OCI-LY7 (cell line): ENCODE measurements around the gene PPP1CA. TPM values are rescaled to one million over a fixed set of nuclear protein-coding genes. Genes with fewer than 3 reads are reported as not detected.
A peak's percentile ranks its signal among the peaks of the same experiment; 100 is the strongest.

Experiments used
- BruUV-seq: library from RNA; stranded (reverse); fragments of 400-500 nt; replicated peaks from 2 replicates; lab custom pipeline; 2021; lab: Mats Ljungman, UMichigan
- CTCF ChIA-PET: fragments of 300-600 bp; sonication (Branson Sonifier 250); formaldehyde crosslinking; loops from one replicate; lab custom pipeline; 2022; ENCODE audit warnings: antibody characterized with exemption; ENCODE audit not compliant: unreplicated experiment; lab: Charles Lee
- POLR2A ChIA-PET: fragments of 300-600 bp; sonication (Branson Sonifier 250); formaldehyde crosslinking; loops from one replicate; lab custom pipeline; 2022; ENCODE audit warnings: antibody characterized with exemption; lab: Charles Lee
- DNase-seq: peaks from one replicate; pipeline ENCODE4 v3.0.0-alpha.2; 2015; ENCODE audit warnings: low spot score
- H2AFZ ChIP-seq: fragments of 200-600 bp; sonication (generic), shearing (Covaris generic); 2 replicates; pipeline ENCODE4 v1.6.1; 2014; ENCODE audit warnings: mild to moderate bottlenecking, antibody characterized with exemption, low read length, moderate library complexity
- H3K27ac ChIP-seq: fragments of 200-600 bp; sonication (generic); 2 replicates; pipeline ENCODE4 v1.5.1; 2014; ENCODE audit warnings: mixed run types, low read depth, mild to moderate bottlenecking, moderate library complexity, low read length, inconsistent platforms; ENCODE audit not compliant: poor library complexity, severe bottlenecking
- H3K36me3 ChIP-seq: fragments of 200-600 bp; sonication (generic); 2 replicates; pipeline ENCODE4 v1.6.1; 2014; ENCODE audit warnings: mild to moderate bottlenecking, antibody characterized with exemption, low read length, moderate library complexity, mixed read lengths; ENCODE audit not compliant: insufficient read depth
- H3K4me1 ChIP-seq: fragments of 200-600 bp; sonication (generic); 2 replicates; pipeline ENCODE4 v1.5.1; 2014; ENCODE audit warnings: mild to moderate bottlenecking, low read length; ENCODE audit not compliant: insufficient read depth, poor library complexity, severe bottlenecking
- H3K4me2 ChIP-seq: fragments of 200-600 bp; sonication (generic); 2 replicates; pipeline ENCODE4 v1.6.1; 2014; ENCODE audit warnings: mild to moderate bottlenecking, low read length
- H3K4me3 ChIP-seq: fragments of 200-600 bp; sonication (generic); 2 replicates; pipeline ENCODE4 v1.5.1; 2014; ENCODE audit warnings: mild to moderate bottlenecking, low read depth, low read length; ENCODE audit not compliant: poor library complexity, severe bottlenecking
- H3K79me2 ChIP-seq: fragments of 200-600 bp; sonication (generic); 2 replicates; pipeline ENCODE4 v1.6.1; 2016; ENCODE audit warnings: low read depth, mild to moderate bottlenecking, low read length, moderate library complexity, mixed read lengths; ENCODE audit not compliant: insufficient read depth
- H3K9me2 ChIP-seq: fragments of 200-600 bp; sonication (generic); 2 replicates; pipeline ENCODE4 v1.6.1; 2016; ENCODE audit warnings: mild to moderate bottlenecking, low read length, mixed read lengths; ENCODE audit not compliant: insufficient read depth
- H3K9me3 ChIP-seq: fragments of 200-600 bp; sonication (generic); 2 replicates; pipeline ENCODE4 v1.6.1; 2014; ENCODE audit warnings: mild to moderate bottlenecking, mixed run types, low read length, mixed read lengths
- H4K20me1 ChIP-seq: fragments of 200-600 bp; sonication (generic); 2 replicates; pipeline ENCODE4 v1.6.1; 2014; ENCODE audit warnings: mild to moderate bottlenecking, antibody characterized with exemption, low read length, moderate library complexity, mixed read lengths; ENCODE audit not compliant: insufficient read depth
- EZH2phosphoT487 ChIP-seq: fragments of 200-600 bp; sonication (generic); IDR thresholded peaks from 2 replicates; pipeline ENCODE4 v1.6.1; 2018; ENCODE audit warnings: low read depth, borderline replicate concordance, mild to moderate bottlenecking, mixed run types, antibody characterized with exemption, low read length, moderate library complexity, mixed read lengths
- intact Hi-C: fragments of 100-400 bp; cut with micrococcal nuclease; formaldehyde crosslinking; loops from one replicate; pipeline ENCODE4 v1.10.0; 2022; ENCODE audit not compliant: unreplicated experiment
- total RNA-seq, 2 experiments: library from RNA; depleted of rRNA in 1 of 2; stranded (reverse); fragments of >200 nt in 1 of 2; shearing (Covaris generic) in 1 of 2; gene quantifications; 2 replicates each; pipeline ENCODE4 v1.2.3, GENCODE V29; 2014 to 2022
- TF ChIP-seq, protein P1 (sequence below): fragments of 200-600 bp; sonication (generic); conservative IDR thresholded peaks from 2 replicates; pipeline ENCODE4 v1.5.1; 2014; ENCODE audit warnings: mild to moderate bottlenecking, antibody characterized with exemption, low read length, moderate library complexity, mixed read lengths

PPP1CA gene
- total RNA-seq, 2 experiments from 2014 or later, result 210 to 311 TPM

DNA sequence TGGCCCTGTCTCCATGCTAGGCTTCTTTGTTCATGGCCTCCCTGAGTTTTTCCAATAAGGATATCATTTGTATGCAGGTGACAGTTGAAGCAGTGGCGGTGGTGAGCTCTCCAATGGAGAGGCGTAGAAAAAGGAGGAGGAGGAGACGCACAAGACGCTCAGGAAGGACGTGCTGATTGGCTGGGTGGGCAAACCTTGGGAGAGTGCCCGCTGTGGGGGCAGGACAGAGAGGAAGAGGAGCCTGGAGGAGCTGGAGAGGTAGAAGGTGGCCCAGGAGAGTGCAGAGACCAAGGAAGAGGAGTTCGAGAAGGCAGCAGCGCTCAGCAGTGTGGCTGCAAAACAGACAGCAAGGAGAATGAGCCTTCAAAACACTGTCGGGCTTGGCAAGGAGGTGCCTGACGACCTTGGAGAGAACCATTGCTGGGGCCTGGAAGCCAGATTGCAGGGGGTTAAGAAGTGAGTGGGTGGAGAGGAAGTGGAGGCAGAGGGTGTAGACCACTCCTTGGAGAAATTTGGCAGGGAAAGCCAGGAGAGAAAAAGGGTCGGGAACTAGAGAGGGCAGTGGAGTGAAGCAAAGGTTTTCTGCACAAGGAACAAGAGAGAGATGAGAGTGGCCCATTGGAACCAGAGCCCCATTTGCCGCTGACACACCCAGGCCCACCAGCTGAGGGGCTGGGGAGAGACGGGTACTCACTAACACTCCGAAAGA lies 35.8 kb downstream of the PPP1CA start:
- ChIA-PET CTCF (interaction anchor here (2.3 kb wide), 1 partner anchor 14 kb away, joined by 8 read pairs; no protein-coding TSS in a partner anchor), POLR2A (interaction anchor here (0.5 kb wide), 1 partner anchor 48 kb away, joined by 4 read pairs; no protein-coding TSS in a partner anchor)
- Histone ChIP-seq H3K36me3 (no peaks in the 10 kb centered on the region), H3K9me2 (no peaks in the 10 kb centered on the region), H3K79me2 (no peaks in the 10 kb centered on the region), H2AFZ (no peak overlapping the region), H4K20me1 (no peaks in the 10 kb centered on the region), H3K4me1 (peaks cover 18% of the 10 kb centered on the region), H3K4me3 (no peak overlapping the region), H3K4me2 (no peak overlapping the region), H3K27ac (no peak overlapping the region), H3K9me3 (no peaks in the 10 kb centered on the region)
- no peak for DNase-seq
- intact Hi-C loops, result no loop called here
- TF ChIP-seq, protein P1, sequence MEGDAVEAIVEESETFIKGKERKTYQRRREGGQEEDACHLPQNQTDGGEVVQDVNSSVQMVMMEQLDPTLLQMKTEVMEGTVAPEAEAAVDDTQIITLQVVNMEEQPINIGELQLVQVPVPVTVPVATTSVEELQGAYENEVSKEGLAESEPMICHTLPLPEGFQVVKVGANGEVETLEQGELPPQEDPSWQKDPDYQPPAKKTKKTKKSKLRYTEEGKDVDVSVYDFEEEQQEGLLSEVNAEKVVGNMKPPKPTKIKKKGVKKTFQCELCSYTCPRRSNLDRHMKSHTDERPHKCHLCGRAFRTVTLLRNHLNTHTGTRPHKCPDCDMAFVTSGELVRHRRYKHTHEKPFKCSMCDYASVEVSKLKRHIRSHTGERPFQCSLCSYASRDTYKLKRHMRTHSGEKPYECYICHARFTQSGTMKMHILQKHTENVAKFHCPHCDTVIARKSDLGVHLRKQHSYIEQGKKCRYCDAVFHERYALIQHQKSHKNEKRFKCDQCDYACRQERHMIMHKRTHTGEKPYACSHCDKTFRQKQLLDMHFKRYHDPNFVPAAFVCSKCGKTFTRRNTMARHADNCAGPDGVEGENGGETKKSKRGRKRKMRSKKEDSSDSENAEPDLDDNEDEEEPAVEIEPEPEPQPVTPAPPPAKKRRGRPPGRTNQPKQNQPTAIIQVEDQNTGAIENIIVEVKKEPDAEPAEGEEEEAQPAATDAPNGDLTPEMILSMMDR, result no peak
- no peak for TF ChIP-seq EZH2phosphoT487
- BruUV-seq, result no TSS peak

DNA sequence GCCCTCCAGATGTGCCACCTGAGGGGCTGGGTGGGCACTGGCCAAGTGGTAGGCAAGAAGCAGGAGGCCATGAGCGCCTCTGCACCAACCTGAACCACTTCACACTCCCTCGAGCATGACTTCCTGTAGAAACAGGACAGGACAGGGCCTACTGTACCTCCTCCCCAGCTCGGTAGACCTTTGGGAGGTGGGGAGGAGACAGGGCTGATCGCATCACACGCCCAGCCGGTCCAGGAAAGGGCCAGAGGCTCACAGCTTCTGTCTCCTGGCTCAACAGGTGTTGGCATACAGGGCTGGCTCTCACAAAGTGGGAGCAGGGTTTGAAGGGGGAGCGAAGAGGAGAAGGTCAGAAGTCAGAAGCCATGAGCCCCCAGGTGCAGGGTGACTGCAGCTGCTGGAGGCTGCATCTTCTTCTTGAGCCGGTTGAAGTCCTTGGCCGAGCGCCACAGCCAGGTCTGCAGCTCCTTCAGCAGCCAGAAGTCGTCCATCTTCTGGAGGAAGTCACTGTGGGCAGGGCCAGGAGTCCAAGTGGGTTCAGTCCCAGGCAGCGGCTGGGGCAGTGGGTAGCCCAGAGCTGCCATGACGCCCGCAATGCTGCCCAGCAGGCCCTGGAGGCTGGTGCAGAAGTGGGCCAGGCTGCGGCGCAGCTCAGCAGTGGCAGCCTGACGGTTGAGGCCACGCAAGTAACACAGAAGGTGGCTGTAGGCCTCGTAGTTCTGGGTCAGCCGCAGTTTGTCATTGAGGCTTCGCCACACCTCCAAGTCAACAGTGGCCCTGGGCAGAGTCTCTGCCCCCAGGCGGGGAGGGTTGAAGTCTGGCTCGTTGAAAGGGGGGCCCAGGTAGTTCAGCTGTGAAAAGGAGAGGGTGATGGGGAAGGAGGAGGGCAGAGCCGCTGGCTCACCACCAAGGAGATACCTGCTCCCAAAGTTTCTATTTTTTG lies 36.6 kb downstream of the PPP1CA start:
- H3K4me1 ChIP-seq, result peaks cover 18% of the 10 kb centered on the region
- intact Hi-C loops, result no loop called here
- POLR2A ChIA-PET, result interaction anchor here (0.5 to 0.9 kb wide), 3 partner anchors 9 to 49 kb away, joined by 4 read pairs; partner anchors contain the start of gene POLD4
- peak overlapping the region; percentile 32; the same call in 1 of the 2 replicates for H2AFZ ChIP-seq
- H3K9me2 ChIP-seq, result no peaks in the 10 kb centered on the region
- TF ChIP-seq, protein P1, result no peak
- no TSS peak for BruUV-seq
- H3K27ac ChIP-seq, result peak overlapping the region; percentile 50
- no peaks in the 10 kb centered on the region for H3K79me2 ChIP-seq
- CTCF ChIA-PET, result interaction anchor here (2.3 kb wide), 1 partner anchor 14 kb away, joined by 8 read pairs; no protein-coding TSS in a partner anchor
- H3K4me2 ChIP-seq, result peak overlapping the region; percentile 44
- no peaks in the 10 kb centered on the region for H3K9me3 ChIP-seq
- H4K20me1 ChIP-seq, result no peaks in the 10 kb centered on the region
- peak; percentile 82 for DNase-seq
- H3K36me3 ChIP-seq, result no peaks in the 10 kb centered on the region
- H3K4me3 ChIP-seq, result no peak overlapping the region
